Sciatic nerve (tissue), 2 donors: ENCODE data around the gene TMEM179. TPM values are rescaled to one million over a fixed set of nuclear protein-coding genes. Genes with fewer than 3 reads are reported as not detected.

Source experiments
- ATAC-seq: fragments of 200-7000 bp; cut with Tn5 transposase; one replicate; pipeline ENCODE4 v1.9.1; 2020; ENCODE audit warnings: mild to moderate bottlenecking, moderate library complexity
- DNase-seq: peaks from one replicate; pipeline ENCODE4 v3.0.0-alpha.2; 2020; ENCODE audit warnings: low spot score
- intact Hi-C: fragments of 100-400 bp; cut with DNase I; formaldehyde crosslinking; loops from one replicate; pipeline ENCODE4 v1.14.2; 2022
- total RNA-seq: library from RNA; stranded (reverse); fragmentation: NEBNext Ultra II Directional; extraction: Animal tissue kit (Norgen Biotek cat#: 25700); gene quantifications from one replicate; pipeline ENCODE4 v1.2.1, GENCODE V29; 2021
- donor health status: DM: no; HTN: no; CAD: no.
- donor health status: DM: no; HTN: no; CAD: no.

Gene TMEM179
- total RNA-seq, 1 donor from 2014 or later, result 4.5 TPM

DNA sequence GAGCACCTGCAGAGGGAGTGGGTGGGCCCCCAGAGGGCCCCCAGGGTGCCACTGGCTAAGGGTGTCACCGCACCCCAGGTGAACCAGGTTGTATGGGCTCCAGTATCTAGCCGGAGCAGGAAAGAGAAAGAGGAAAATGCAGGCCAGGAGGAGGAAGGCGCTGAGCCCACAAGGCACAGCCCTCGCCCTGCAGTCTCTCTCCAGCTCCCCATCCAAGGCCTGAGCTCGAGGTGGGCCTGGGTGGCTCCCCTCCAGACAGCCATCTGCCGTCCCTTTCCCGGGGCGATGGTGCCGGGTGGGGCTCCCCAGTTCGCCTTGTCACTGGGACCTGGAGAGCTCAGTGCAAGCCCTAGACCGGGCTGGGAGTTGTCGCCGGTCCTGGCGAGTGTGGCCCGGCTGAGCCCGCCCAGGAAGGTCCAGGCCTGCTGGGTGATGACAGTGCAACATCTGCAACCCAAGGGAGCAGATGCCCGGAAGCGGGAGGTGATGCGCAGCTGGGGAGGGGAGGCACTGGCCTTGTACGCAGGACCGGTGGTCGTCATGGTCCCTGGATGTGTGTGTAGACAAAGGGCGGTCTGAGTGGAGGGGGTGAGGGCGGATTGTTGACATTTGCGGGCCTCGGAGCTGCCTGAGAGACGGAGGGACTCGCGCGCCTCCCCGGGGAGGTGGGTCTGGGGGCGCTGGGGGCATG is 716 bp downstream of the TMEM179 start:
- ATAC-seq (no peak), DNase-seq (peak; percentile 48)
- intact Hi-C loops, result no loop called here

- peak; percentile 22 for DNase-seq
- no peak for ATAC-seq
- intact Hi-C loops, result no loop called here
These were observed 1.6 kb downstream of the TMEM179 start for GRCh38 chr14:104602933-104603325.

DNA sequence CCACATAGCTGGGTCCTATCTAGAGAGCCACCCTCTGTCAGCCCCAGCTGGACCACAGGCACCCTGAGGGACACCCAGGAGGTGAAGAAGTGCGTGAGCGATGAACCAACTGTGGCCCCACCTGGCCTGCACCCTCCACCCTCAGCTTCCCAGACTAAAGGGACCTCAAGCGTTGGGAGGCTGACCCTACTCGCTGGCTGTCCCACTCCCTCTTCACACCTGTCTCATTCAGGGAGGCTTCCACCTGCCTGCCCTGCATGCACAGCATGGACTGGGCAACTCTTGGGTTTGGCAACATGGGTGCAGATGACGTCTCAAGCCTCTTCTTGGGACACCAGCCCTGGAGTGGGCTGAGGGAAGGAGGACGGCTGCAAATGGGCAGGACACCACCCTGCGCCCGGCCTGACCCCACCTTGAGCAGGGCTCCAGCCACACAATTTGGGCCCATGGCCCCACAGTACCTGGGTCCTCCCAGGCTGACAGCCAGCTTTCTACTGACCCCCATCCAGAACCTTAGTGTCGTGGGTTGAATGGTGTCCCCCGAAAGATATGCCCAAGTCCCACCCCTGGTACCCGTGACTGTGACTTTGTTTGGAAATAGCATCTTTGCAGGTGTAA is 2.1 kb downstream of the TMEM179 start:
- peak; percentile 32 for DNase-seq
- intact Hi-C loops, result no loop called here
- no peak for ATAC-seq

DNA sequence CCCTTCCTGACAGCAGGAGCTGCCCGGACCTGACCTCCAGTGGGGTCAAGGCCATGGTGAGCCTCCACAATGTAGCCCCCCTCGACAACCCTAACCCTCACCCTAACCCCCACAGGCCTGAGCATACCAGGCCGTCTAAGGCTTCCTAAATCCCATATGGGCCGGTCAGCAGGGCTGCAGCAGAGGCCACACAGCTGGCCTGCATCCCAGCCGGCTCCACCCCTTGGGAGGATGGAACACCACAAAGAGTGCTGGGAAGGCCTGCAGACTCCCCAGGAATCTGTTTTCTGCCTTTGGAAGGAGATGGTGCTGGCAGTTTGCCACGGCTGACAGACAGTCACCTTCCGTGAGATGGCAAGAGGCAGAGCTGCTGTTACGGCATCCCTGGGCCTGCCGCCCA is 2.8 kb downstream of the TMEM179 start:
- DNase-seq (peak; percentile 51), ATAC-seq (no peak)
- intact Hi-C loops, result no loop called here

- DNase-seq, result no peak
- no peak for ATAC-seq
- intact Hi-C loops, result no loop called here
These were observed 3.8 kb downstream of the TMEM179 start for GRCh38 chr14:104600805-104601204.

DNA sequence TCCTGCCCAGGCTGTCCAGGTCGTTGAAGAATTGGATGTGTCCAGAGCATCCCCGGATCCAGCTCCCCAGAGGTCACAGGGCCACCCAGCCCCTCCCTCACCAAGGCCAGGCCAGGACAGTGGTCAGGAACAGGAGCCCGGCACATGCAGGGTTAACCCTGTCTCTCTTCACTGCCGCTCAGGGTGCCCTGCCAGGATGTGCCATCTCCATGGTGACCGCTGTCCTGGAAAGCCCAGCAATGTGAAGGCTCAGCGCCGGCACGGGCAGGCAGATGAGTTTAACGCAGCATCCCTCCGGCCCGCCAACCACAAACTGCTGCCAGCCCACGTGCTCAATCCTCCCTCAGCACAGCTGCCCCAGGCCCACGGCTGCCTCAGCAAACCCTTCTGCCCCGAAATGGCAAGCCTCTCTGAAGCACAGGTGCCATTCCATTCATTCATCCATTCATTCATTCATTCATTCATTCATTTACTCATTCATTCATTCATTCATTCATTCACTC is 4.4 kb downstream of the TMEM179 start:
- no peak for ATAC-seq
- intact Hi-C loops, result no loop called here
- DNase-seq, result no peak

DNA sequence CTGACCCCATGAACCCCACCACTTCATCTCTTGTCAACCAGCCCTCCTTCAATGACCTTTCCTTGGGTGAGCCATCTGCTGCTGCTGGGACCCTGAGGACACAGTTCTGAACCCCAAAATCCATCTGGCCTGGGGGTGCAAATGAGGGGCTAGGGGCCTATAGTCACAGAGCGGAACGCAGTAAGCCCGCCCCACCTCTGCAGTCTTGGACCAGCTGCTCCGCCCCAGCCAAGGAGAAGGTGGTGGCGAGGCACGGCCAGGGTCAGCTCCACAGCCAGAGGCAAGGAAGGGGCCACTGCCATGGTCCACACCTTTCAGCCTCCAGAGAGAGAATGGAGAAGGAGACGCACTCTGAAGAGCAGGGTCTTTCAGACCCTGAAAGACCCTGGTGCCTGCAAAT is 5.1 kb downstream of the TMEM179 start:
- intact Hi-C loops, result no loop called here
- ATAC-seq, result no peak
- DNase-seq, result no peak

- ATAC-seq (no peak), DNase-seq (no peak)
- intact Hi-C loops, result no loop called here
These were observed 5.7 kb downstream of the TMEM179 start for GRCh38 chr14:104598910-104599273.

- intact Hi-C loops, result no loop called here
- no peak for DNase-seq
These were observed 6.3 kb downstream of the TMEM179 start for GRCh38 chr14:104598039-104598909.

DNA sequence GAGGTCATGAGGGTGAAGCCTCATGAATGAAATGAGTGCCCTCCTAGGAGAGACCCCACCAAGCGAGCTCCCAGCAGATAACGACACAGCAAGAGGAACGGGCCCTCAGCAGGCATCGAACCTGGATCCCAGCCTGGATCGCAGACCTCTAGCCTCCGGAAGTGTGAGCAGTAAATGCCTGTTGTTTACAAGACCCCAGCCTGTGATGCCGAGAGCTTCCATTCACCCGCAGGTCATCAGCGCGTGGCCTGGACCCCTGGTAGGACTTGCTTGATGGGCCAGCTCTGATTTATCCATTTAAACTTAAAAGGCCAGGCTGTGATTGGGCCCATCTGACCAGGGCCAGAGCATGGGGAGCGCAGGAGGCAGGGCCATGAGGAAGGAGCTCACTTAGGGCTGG is 7.0 kb downstream of the TMEM179 start:
- DNase-seq (no peak), ATAC-seq (no peak)
- intact Hi-C loops, result no loop called here

More at GRCh38 chr14:104598039-104598909, 6.3 kb downstream of the TMEM179 start:
- ATAC-seq, result no peak

GRCh38 chr14:104596927-104597351 is 7.6 kb downstream of the TMEM179 start:
- intact Hi-C loops, result no loop called here
- ATAC-seq (no peak), DNase-seq (no peak)

- ATAC-seq, result no peak
- intact Hi-C loops, result no loop called here
- DNase-seq, result no peak
These were observed 8.1 kb downstream of the TMEM179 start for GRCh38 chr14:104596451-104596918.

- ATAC-seq (no peak), DNase-seq (no peak)
- intact Hi-C loops, result no loop called here
These were observed 8.6 kb downstream of the TMEM179 start for GRCh38 chr14:104595911-104596450.

DNA sequence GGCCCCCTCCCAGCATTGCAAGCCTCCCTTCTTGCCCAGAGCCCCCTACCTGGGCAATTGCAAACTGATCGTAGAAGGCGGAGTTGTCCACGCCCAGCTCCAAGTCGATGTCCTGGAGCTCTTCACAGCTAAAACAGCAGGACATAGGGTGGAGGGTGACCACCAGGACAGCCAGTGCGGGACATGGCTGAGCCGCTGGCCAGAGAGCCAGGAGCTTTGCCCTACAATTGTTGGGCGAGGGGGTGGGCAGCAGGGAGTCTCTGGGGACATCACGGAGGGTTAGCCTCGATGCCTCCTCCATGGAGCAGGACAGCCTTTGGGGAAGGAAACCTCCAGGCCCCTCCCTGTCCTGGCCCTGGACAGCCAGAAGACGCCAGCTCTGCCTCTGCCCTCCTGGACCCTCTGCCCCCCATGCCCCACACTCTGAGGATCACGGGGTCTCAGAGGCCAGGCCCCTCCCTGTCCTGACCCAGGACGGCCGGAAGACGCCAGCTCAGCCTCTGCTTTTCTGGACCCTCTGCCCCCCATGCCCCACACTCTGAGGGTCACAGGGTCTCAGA is 9.4 kb downstream of the TMEM179 start:
- intact Hi-C loops, result no loop called here
- ATAC-seq (no peak), DNase-seq (no peak)

- DNase-seq, result no peak
- ATAC-seq, result peak; percentile 3
- intact Hi-C loops, result no loop called here
These were observed 10.1 kb downstream of the TMEM179 start for GRCh38 chr14:104594310-104595046.

DNA sequence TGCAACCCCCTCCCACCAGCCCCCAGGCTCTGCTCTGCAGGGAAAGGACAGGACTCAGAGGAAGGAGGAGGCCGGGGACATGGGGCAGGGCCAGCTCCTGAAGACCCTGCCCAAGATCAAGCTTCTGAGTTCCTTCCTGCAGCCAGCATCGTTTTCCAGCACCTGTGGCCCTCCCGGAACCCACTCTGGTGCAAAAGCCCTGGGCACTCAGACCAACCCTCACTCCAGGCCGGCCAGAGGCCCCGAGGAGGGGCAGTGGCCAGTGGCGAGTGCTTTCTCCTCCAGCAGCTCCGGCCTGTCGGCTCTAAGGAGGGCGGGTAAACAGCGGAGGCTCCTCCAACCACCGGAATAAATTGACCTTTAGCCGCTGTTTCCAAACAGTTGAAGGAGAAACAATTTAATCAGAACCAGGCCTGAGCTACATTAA is 10.8 kb downstream of the TMEM179 start:
- intact Hi-C loops, result no loop called here
- DNase-seq (no peak), ATAC-seq (peak; percentile 68)

GRCh38 chr14:104593241-104593701 is 11.3 kb downstream of the TMEM179 start:
- peak; percentile 18 for ATAC-seq
- intact Hi-C loops, result no loop called here
- no peak for DNase-seq

GRCh38 chr14:104592785-104593184 is 11.8 kb downstream of the TMEM179 start:
- ATAC-seq (no peak), DNase-seq (no peak)
- intact Hi-C loops, result no loop called here
